Astrocyte of the spinal cord (primary cell): Measurements from ENCODE around the gene EGLN3.
"Not testable (repeated sequence)": the region's sequence is repeated elsewhere in the genome, so short reads cannot be mapped to it uniquely, and the experiment has no call there.

Source experiments
- DNase-seq: peaks from one replicate; pipeline ENCODE4 v3.0.0; 2011; ENCODE audit warnings: low read depth, low spot score
- H3K4me3 ChIP-seq: 2 replicates; pipeline ENCODE4 v1.5.1; 2011; ENCODE audit warnings: low read depth, mild to moderate bottlenecking, low read length, moderate library complexity
- in situ Hi-C: cut with HindIII; loops from 2 replicates; pipeline ENCODE4 v1.10.0; 2017; ENCODE audit warnings: low sequenced_read_pairs
- TF ChIP-seq, protein P1 (sequence below): IDR thresholded peaks from 2 replicates; pipeline ENCODE4 v1.5.1; 2012; ENCODE audit warnings: low read depth, mild to moderate bottlenecking, low read length, inconsistent platforms

The EGLN3 gene

DNA sequence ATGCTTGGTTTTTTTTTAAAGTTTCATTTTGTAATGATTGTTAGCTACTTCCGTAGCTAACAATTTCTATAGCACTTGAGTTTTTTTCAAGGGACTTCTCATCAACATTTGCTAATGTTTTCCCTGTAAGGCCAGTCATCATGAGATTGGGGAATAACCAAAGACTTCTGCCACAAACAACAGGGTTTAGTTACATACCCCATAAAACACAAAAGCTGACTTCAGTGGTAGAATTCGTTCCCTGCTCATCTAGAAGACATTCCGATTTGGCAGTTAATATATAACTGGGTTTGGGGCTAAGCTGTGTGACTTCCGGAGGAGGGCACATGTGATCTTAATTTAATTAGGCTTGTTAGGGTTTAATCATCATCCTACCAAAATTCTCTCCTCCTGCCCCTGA, 22.9 kb downstream of the EGLN3 start:
- H3K4me3 ChIP-seq = no peak overlapping the region
- no peak for DNase-seq
- in situ Hi-C loops = no loop called here
- TF ChIP-seq, protein P1, sequence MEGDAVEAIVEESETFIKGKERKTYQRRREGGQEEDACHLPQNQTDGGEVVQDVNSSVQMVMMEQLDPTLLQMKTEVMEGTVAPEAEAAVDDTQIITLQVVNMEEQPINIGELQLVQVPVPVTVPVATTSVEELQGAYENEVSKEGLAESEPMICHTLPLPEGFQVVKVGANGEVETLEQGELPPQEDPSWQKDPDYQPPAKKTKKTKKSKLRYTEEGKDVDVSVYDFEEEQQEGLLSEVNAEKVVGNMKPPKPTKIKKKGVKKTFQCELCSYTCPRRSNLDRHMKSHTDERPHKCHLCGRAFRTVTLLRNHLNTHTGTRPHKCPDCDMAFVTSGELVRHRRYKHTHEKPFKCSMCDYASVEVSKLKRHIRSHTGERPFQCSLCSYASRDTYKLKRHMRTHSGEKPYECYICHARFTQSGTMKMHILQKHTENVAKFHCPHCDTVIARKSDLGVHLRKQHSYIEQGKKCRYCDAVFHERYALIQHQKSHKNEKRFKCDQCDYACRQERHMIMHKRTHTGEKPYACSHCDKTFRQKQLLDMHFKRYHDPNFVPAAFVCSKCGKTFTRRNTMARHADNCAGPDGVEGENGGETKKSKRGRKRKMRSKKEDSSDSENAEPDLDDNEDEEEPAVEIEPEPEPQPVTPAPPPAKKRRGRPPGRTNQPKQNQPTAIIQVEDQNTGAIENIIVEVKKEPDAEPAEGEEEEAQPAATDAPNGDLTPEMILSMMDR = no peak

DNA sequence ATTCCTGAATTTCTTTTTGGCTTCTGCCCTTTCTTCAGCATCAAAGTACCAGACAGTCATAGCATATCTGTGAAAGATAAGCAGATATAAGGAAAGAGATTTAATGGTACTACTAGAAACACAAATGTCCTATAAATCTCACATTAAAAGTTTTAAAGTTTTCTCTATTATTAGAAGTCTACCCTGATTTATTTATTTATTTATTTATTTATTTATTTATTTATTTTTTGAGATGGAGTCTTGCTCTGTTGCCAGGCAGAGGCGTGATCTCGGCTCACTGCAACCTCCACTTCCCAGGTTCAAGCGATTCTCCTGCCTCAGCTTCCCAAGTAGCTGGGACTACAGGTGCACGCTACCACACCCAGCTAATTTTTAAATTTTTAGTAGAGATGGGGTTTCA, 23.9 kb downstream of the EGLN3 start:
- in situ Hi-C loops, H3K4me3 ChIP-seq: not testable (repeated sequence)

DNA sequence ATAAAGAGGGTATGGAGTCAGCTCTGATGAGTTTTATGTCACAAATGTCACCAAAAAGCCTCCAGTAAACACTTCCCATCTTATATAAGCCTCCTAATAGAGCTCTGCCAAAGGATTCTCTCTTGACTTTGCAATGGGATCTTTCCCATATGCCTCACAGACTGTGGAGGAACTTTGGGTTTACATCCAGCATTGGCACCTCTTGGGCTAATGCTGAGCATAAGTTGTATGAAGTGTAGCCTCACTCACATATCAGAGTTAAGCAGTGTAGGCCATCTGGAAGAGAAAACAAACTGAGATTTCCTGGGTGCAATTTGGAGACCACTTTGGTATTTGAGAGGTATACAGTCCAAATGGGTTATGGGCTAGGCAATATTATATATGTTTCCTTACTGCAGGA, 24.9 kb downstream of the EGLN3 start:
- no peak overlapping the region for H3K4me3 ChIP-seq
- in situ Hi-C loops = no loop called here
- TF ChIP-seq, protein P1 = no peak

More for the DNA sequence above, 23.9 kb downstream of the EGLN3 start:
- not testable (repeated sequence) for DNase-seq

DNA sequence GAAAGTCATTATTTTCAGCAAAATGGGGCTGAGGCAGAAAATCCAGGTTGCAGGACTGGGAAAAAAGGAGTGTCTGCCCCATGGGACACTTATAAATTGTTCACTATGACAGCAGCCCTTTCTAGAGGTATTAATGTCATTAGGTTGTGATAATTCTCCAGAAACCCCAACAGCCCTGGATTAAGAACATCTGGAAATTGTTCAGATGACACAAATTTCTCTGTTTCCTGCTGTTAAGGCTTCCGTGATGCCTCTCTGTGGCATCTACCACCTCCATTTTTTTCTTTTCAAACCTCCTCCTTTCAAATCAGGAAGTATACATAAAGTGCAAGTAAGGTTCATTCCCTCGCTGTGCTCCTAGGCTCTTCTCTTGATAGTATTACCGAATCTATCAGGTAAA, 25.6 kb downstream of the EGLN3 start:
- TF ChIP-seq, protein P1 = no peak
- in situ Hi-C loops = no loop called here
- DNase-seq = no peak
- H3K4me3 ChIP-seq = no peak overlapping the region

More for the DNA sequence above, 24.9 kb downstream of the EGLN3 start:
- no peak for DNase-seq

GRCh38 chr14:33924566-33925100, 26.2 kb downstream of the EGLN3 start:
- DNase-seq = no peak
- in situ Hi-C loops = no loop called here
- TF ChIP-seq, protein P1 = no peak
- H3K4me3 ChIP-seq = no peak overlapping the region

- in situ Hi-C loops = no loop called here
- DNase-seq = peak; percentile 36
- H3K4me3 ChIP-seq = no peak overlapping the region
- TF ChIP-seq, protein P1 = no peak
Observed at GRCh38 chr14:33922125-33922524, 28.7 kb downstream of the EGLN3 start.

DNA sequence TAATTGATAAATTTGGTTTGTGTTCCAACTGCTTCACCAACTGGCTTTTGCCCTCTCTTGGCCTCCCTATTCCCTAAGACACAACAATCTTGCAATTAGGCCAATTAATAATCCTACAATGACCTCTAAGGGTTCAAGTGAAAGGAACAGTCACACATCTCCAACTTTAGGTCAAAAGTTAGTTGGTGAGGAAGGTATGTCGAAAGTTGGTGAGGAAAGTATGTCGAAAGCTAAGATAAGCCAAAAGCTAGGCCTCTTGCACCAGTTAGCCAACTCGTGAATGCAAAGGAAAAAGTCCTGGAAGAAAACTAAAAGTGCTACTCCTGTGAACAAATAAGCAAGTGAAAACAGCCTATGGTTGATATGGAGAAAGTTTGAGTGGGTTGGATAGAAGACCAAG, 32.6 kb downstream of the EGLN3 start:
- DNase-seq = no peak
- in situ Hi-C loops = no loop called here
- no peak overlapping the region for H3K4me3 ChIP-seq
- TF ChIP-seq, protein P1 = no peak
